HG03025 (cell line): Measurements from ENCODE around the gene CPT1B.

Experiments
- ATAC-seq: cut with Tn5 transposase; IDR thresholded peaks from one replicate; pipeline ENCODE4 v1.9.1; 2021; ENCODE audit warnings: mild to moderate bottlenecking, moderate library complexity; ENCODE audit not compliant: unreplicated experiment, low FRiP score

The CPT1B gene

GRCh38 chr22:50587407-50587806 lies 9.2 kb upstream of the CPT1B start:
- ATAC-seq = no peak

- ATAC-seq = no peak
Observed at GRCh38 chr22:50586416-50586815, 8.2 kb upstream of the CPT1B start.

- no peak for ATAC-seq
Observed at GRCh38 chr22:50585781-50586180, 7.6 kb upstream of the CPT1B start.

GRCh38 chr22:50585238-50585637 lies 7.0 kb upstream of the CPT1B start:
- ATAC-seq = no peak

GRCh38 chr22:50584106-50585096 lies 6.2 kb upstream of the CPT1B start:
- ATAC-seq = no peak

GRCh38 chr22:50583294-50583861 lies 5.2 kb upstream of the CPT1B start:
- ATAC-seq = peak; percentile 17

- peak; percentile 90 for ATAC-seq
Observed at GRCh38 chr22:50582493-50583293, 4.5 kb upstream of the CPT1B start, which contains the start of gene CHKB. Gene CHKB, minus strand, starts transcription at chr22:50582849. Its CDS starts 68 bp downstream, at chr22:50582781.

- ATAC-seq = peak; percentile 13
Observed at GRCh38 chr22:50581950-50582492, 3.8 kb upstream of the CPT1B start.

- no peak for ATAC-seq
Observed at GRCh38 chr22:50581031-50581949, 3.1 kb upstream of the CPT1B start.

GRCh38 chr22:50579752-50580151 lies 1.5 kb upstream of the CPT1B start:
- ATAC-seq = no peak

- no peak for ATAC-seq
Observed at GRCh38 chr22:50578776-50579310, 616 bp upstream of the CPT1B start.

- no peak for ATAC-seq
Observed at GRCh38 chr22:50577697-50577986, 585 bp downstream of the CPT1B start.

GRCh38 chr22:50576806-50577696 lies 1.2 kb downstream of the CPT1B start:
- ATAC-seq = no peak

GRCh38 chr22:50576070-50576469 lies 2.2 kb downstream of the CPT1B start:
- no peak for ATAC-seq

- no peak for ATAC-seq
Observed at GRCh38 chr22:50575426-50575941, 2.7 kb downstream of the CPT1B start.

GRCh38 chr22:50574383-50574755 lies 3.9 kb downstream of the CPT1B start:
- ATAC-seq = no peak

GRCh38 chr22:50573491-50574382 lies 4.5 kb downstream of the CPT1B start:
- ATAC-seq = no peak
